ENCODE results near the gene FARSB.

DNA sequence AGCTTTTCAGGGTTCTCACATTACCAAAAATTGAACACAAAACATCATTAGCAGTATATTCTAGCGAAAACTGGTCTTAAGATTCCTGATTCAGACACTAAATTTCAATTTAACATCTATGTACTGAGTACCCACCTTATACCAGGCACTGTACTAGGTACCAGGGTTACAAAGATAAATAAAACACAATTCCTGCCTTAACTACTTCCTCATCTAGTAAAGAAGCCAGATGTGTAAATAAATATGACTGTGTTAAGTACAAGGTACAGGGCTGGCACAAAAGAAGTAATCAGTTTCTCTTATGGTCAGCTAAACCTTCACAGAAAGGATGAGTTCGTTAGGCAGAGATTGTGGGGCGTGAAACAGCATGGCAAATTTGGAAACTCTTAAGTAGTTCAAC lies 6.1 kb downstream of the FARSB start:
- TF ChIP-seq, protein P1, sequence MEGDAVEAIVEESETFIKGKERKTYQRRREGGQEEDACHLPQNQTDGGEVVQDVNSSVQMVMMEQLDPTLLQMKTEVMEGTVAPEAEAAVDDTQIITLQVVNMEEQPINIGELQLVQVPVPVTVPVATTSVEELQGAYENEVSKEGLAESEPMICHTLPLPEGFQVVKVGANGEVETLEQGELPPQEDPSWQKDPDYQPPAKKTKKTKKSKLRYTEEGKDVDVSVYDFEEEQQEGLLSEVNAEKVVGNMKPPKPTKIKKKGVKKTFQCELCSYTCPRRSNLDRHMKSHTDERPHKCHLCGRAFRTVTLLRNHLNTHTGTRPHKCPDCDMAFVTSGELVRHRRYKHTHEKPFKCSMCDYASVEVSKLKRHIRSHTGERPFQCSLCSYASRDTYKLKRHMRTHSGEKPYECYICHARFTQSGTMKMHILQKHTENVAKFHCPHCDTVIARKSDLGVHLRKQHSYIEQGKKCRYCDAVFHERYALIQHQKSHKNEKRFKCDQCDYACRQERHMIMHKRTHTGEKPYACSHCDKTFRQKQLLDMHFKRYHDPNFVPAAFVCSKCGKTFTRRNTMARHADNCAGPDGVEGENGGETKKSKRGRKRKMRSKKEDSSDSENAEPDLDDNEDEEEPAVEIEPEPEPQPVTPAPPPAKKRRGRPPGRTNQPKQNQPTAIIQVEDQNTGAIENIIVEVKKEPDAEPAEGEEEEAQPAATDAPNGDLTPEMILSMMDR (IDR thresholded peaks at IDR 0.05; ENCODE audit: extremely low read depth in 1 of 2, insufficient read depth in 1 of 2, low read depth in 1 of 2, low read length in 2 of 2): no peak
- TF ChIP-seq EZH2 (IDR thresholded peaks at IDR 0.05; ENCODE audit: borderline replicate concordance, low read depth, low read length, severe bottlenecking) (no peak), POLR2AphosphoS5 (IDR thresholded peaks at IDR 0.05; ENCODE audit: insufficient read depth, low read depth, low read length) (no peak), POLR2A (IDR thresholded peaks at IDR 0.05; ENCODE audit: low read depth, low read length) (no peak), FOS (IDR thresholded peaks at IDR 0.05; ENCODE audit: borderline replicate concordance, insufficient read depth, low read length) (no peak)
- TF ChIP-seq, protein P2, sequence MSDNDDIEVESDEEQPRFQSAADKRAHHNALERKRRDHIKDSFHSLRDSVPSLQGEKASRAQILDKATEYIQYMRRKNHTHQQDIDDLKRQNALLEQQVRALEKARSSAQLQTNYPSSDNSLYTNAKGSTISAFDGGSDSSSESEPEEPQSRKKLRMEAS (IDR thresholded peaks at IDR 0.05; ENCODE audit: insufficient read depth, insufficient read length): no peak

All from endothelial cell of umbilical vein (primary cell).